Endothelial cell of umbilical vein (primary cell): Measurements from ENCODE around the gene SERPINA5. TPM values are rescaled to one million over a fixed set of nuclear protein-coding genes. Genes with fewer than 3 reads are reported as not detected.

Experiments used
- BruUV-seq: library from RNA; stranded (reverse); fragments of 400-500 nt; replicated peaks from 2 replicates; lab custom pipeline; 2021; lab: Mats Ljungman, UMichigan
- CTCF ChIA-PET: fragments of 300-600, 350-600 bp; sonication (Branson Sonifier 250); formaldehyde crosslinking; loops from one replicate; lab custom pipeline; 2021; ENCODE audit warnings: antibody characterized with exemption, inconsistent platforms; lab: Charles Lee
- POLR2A ChIA-PET: fragments of 300-600, 350-600 bp; sonication (Branson Sonifier 250); formaldehyde crosslinking; loops from one replicate; lab custom pipeline; 2021; ENCODE audit warnings: antibody characterized with exemption, inconsistent platforms; lab: Charles Lee
- DNase-seq: peaks from one replicate; pipeline ENCODE4 v3.0.0-alpha.2; 2011; ENCODE audit warnings: low read depth, low spot score
- FAIRE-seq: peaks from 2 replicates; lab custom pipeline; 2011; peaks lifted over from hg19 to GRCh38; lab: Jason Lieb, UNC
- H2AFZ ChIP-seq: 2 replicates; pipeline ENCODE4 v1.6.0; 2012; ENCODE audit warnings: low read depth, low read length, control low read depth, inconsistent platforms
- H3K27ac ChIP-seq: 2 replicates; pipeline ENCODE4 v1.5.1; 2011; ENCODE audit warnings: low read depth, mild to moderate bottlenecking, control low read depth, low read length, moderate library complexity; ENCODE audit not compliant: insufficient read depth
- H3K27me3 ChIP-seq, 2 experiments: 2 replicates each; pipeline versions ENCODE4 v1.6.0 to v1.6.1; 2011; ENCODE audit warnings: low read length in 2 of 2, mixed read lengths in 1 of 2; ENCODE audit not compliant: control insufficient read depth in 2 of 2, insufficient read depth in 2 of 2
- H3K36me3 ChIP-seq, 2 experiments: 2 replicates in 1 of 2; 3 replicates in 1 of 2; pipeline ENCODE4 v1.5.1; 2011; ENCODE audit warnings: low read length in 2 of 2, mild to moderate bottlenecking in 1 of 2, moderate library complexity in 1 of 2; ENCODE audit not compliant: control insufficient read depth in 2 of 2, insufficient read depth in 2 of 2; ENCODE audit errors: extremely low read depth in 1 of 2
- H3K4me1 ChIP-seq: 3 replicates; pipeline ENCODE4 v1.5.1; 2011; ENCODE audit warnings: mild to moderate bottlenecking, low read length; ENCODE audit not compliant: control insufficient read depth, insufficient read depth; ENCODE audit errors: extremely low read depth
- H3K4me2 ChIP-seq: 2 replicates; pipeline ENCODE4 v1.6.1; 2011; ENCODE audit warnings: low read length, control low read depth, mixed read lengths; ENCODE audit not compliant: insufficient read depth
- H3K4me3 ChIP-seq, 3 experiments: fragments of 200-600 bp in 1 of 3; sonication (generic), shearing (Covaris generic) in 1 of 3; replicated peaks in 1 of 3; 2 replicates each; pipeline ENCODE4 v1.5.1; 2011 to 2016; ENCODE audit warnings: control low read depth in 3 of 3, low read length in 3 of 3, mild to moderate bottlenecking in 2 of 3, inconsistent platforms in 1 of 3, low read depth in 1 of 3, moderate library complexity in 1 of 3; ENCODE audit not compliant: insufficient read depth in 1 of 3
- H3K79me2 ChIP-seq: 2 replicates; pipeline ENCODE4 v1.6.0; 2012; ENCODE audit warnings: low read length, inconsistent platforms; ENCODE audit not compliant: control insufficient read depth, insufficient read depth
- H3K9ac ChIP-seq: replicated peaks from 2 replicates; pipeline ENCODE3; 2011; ENCODE audit warnings: low read length, control low read depth; ENCODE audit not compliant: insufficient read depth; ENCODE audit errors: extremely low read depth
- H3K9me1 ChIP-seq: replicated peaks from 3 replicates; pipeline ENCODE4 v1.6.0; 2011; ENCODE audit warnings: mild to moderate bottlenecking, low read length; ENCODE audit not compliant: control insufficient read depth, insufficient read depth; ENCODE audit errors: extremely low read depth
- H3K9me3 ChIP-seq: replicated peaks from 2 replicates; pipeline ENCODE4 v1.5.1; 2012; ENCODE audit warnings: low read length, inconsistent platforms; ENCODE audit not compliant: control insufficient read depth, insufficient read depth
- H4K20me1 ChIP-seq: replicated peaks from 2 replicates; pipeline ENCODE3; 2011; ENCODE audit warnings: mild to moderate bottlenecking, low read length; ENCODE audit not compliant: control insufficient read depth, insufficient read depth; ENCODE audit errors: extremely low read depth
- EZH2 ChIP-seq: IDR thresholded peaks from 2 replicates; pipeline ENCODE4 v1.6.1; 2012; ENCODE audit warnings: borderline replicate concordance, low read depth, mild to moderate bottlenecking, moderate library complexity, low read length, inconsistent platforms; ENCODE audit not compliant: severe bottlenecking
- FOS ChIP-seq: IDR thresholded peaks from 2 replicates; pipeline ENCODE4 v1.6.1; 2011; ENCODE audit warnings: mild to moderate bottlenecking, low read length, moderate library complexity, borderline replicate concordance; ENCODE audit not compliant: insufficient read depth
- GATA2 ChIP-seq: IDR thresholded peaks from 2 replicates; pipeline ENCODE4 v1.7.0; 2011; ENCODE audit warnings: low read depth, mild to moderate bottlenecking, moderate library complexity, mixed read lengths, low read length; ENCODE audit not compliant: insufficient read length, insufficient read depth
- JUN ChIP-seq: IDR thresholded peaks from 2 replicates; pipeline ENCODE4 v1.6.1; 2011; ENCODE audit warnings: borderline replicate concordance, low read depth; ENCODE audit not compliant: insufficient read length, insufficient read depth
- MYC ChIP-seq: IDR thresholded peaks from one replicate; pipeline ENCODE4 v1.6.1; 2011; ENCODE audit warnings: mild to moderate bottlenecking, low read depth, low read length
- POLR2A ChIP-seq: IDR thresholded peaks from 2 replicates; pipeline ENCODE4 v1.6.1; 2012; ENCODE audit warnings: low read depth, mild to moderate bottlenecking, control low read depth, low read length
- POLR2AphosphoS5 ChIP-seq: IDR thresholded peaks from 2 replicates; pipeline ENCODE4 v1.6.1; 2012; ENCODE audit warnings: low read depth, mild to moderate bottlenecking, control low read depth, low read length, moderate library complexity; ENCODE audit not compliant: insufficient read depth
- dilution Hi-C: fragments of 300-500 bp; cut with MboI; formaldehyde crosslinking; loops from one replicate; pipeline ENCODE4 v1.15.0; 2019; ENCODE audit warnings: low sequenced_read_pairs; ENCODE audit not compliant: extremely low pct_ligation_motif_present
- intact Hi-C: fragments of 100-400 bp; cut with micrococcal nuclease; formaldehyde crosslinking; loops from one replicate; pipeline ENCODE4 v1.10.0; 2022
- polyA plus RNA-seq, 4 experiments: library from polyadenylated mRNA; depleted of rRNA in 3 of 4; stranded (reverse) in 3 of 4; unstranded in 1 of 4; fragments of >200 nt; gene quantifications; 2 replicates each; pipeline versions ENCODE4 v1.2.1 to v1.2.3, GENCODE V29; 2011 to 2012; ENCODE audit warnings: missing spikeins in 1 of 4
- total RNA-seq: library from RNA; stranded (reverse); gene quantifications from 2 replicates; pipeline ENCODE4 v1.2.3, GENCODE V29; 2021
- TF ChIP-seq, protein P1 (sequence below), 2 donors: IDR thresholded peaks; 1 replicate in 1 of 2; 2 replicates in 1 of 2; pipeline ENCODE4 v1.5.1; 2011; ENCODE audit warnings: low read length in 2 of 2, mild to moderate bottlenecking in 2 of 2, moderate library complexity in 2 of 2, control low read depth in 1 of 2, inconsistent platforms in 1 of 2, low read depth in 1 of 2; ENCODE audit not compliant: insufficient read depth in 1 of 2; ENCODE audit errors: extremely low read depth in 1 of 2
- TF ChIP-seq, protein P2 (sequence below): IDR thresholded peaks from 2 replicates; pipeline ENCODE4 v1.6.1; 2011; ENCODE audit not compliant: insufficient read depth, insufficient read length

Gene SERPINA5
- total and polyA plus RNA-seq, 2 donors (not counting 3 experiments of a cell fraction or from before 2014, with no cell fraction given), result 0.12 TPM; not detected in 1

DNA sequence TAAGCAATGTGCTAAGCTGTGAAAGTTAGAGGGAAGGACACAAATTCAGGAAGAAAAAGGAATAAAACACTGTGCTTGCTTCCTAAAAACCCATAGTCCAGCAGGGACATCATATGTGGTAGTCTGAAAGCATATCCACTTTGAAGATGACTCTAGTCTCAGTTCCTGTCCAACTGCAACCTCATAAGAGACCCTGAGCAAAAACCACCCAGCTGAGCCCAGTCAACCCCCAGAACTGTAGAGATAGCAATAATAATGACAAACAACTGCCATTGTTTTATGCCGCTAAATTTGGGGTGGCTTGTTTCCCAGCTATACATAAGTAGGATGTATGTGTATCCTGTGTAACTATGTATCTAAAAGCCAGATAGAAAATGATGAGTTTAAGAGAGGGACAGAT lies 23.9 kb upstream of the SERPINA5 start:
- Histone ChIP-seq H3K79me2 (no peaks in the 10 kb centered on the region), H4K20me1 (no peaks in the 10 kb centered on the region), H2AFZ (no peak overlapping the region), H3K9me3 (no peaks in the 10 kb centered on the region), H3K4me3 (no peak overlapping the region), H3K4me2 (no peak overlapping the region), H3K27ac (no peak overlapping the region), H3K36me3 (no peaks in the 10 kb centered on the region), H3K27me3 (no peaks in the 10 kb centered on the region), H3K9me1 (no peaks in the 10 kb centered on the region), H3K9ac (no peak overlapping the region), H3K4me1 (no peaks in the 10 kb centered on the region)
- BruUV-seq, result no TSS peak
- intact Hi-C loops (no loop called here), dilution Hi-C loops (no loop called here)
- ChIA-PET CTCF (interaction anchor here (1.0 to 1.7 kb wide), 2 partner anchors 8 to 34 kb away, joined by 3 read pairs; no protein-coding TSS in a partner anchor), POLR2A (no interaction called here)
- DNase-seq (no peak), FAIRE-seq (no peak)
- TF ChIP-seq MYC (no peak), EZH2 (no peak), JUN (no peak)

DNA sequence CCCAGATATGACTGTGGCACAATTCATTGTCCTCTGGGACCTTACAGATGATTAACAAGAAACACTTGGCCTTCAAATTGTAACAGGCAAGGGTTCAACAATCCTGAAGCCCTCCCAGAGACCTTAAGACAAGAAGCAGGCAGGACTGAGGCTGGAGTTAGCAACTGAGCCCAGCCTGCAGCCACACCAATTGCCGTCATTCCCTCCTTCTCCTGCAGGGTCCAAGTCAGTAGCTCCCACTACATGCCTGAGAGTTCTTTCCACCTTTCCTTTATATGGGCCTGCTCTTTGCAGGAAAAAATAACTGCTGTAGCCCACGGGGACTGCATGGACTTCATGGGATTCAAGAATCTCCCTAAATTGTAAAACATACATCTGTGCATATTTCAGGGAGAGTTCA lies 22.4 kb upstream of the SERPINA5 start:
- Histone ChIP-seq H3K27me3 (no peaks in the 10 kb centered on the region), H3K4me2 (no peak overlapping the region), H3K9me3 (no peaks in the 10 kb centered on the region), H3K27ac (no peak overlapping the region), H4K20me1 (no peaks in the 10 kb centered on the region), H3K9ac (no peak overlapping the region), H3K4me3 (no peak overlapping the region), H3K4me1 (no peaks in the 10 kb centered on the region), H2AFZ (no peak overlapping the region), H3K36me3 (no peaks in the 10 kb centered on the region), H3K79me2 (no peaks in the 10 kb centered on the region), H3K9me1 (no peaks in the 10 kb centered on the region)
- ChIA-PET CTCF (no interaction called here), POLR2A (no interaction called here)
- DNase-seq (no peak), FAIRE-seq (no peak)
- TF ChIP-seq POLR2A, result no peak
- TF ChIP-seq, protein P1, sequence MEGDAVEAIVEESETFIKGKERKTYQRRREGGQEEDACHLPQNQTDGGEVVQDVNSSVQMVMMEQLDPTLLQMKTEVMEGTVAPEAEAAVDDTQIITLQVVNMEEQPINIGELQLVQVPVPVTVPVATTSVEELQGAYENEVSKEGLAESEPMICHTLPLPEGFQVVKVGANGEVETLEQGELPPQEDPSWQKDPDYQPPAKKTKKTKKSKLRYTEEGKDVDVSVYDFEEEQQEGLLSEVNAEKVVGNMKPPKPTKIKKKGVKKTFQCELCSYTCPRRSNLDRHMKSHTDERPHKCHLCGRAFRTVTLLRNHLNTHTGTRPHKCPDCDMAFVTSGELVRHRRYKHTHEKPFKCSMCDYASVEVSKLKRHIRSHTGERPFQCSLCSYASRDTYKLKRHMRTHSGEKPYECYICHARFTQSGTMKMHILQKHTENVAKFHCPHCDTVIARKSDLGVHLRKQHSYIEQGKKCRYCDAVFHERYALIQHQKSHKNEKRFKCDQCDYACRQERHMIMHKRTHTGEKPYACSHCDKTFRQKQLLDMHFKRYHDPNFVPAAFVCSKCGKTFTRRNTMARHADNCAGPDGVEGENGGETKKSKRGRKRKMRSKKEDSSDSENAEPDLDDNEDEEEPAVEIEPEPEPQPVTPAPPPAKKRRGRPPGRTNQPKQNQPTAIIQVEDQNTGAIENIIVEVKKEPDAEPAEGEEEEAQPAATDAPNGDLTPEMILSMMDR (IDR thresholded peaks at IDR 0.05; ENCODE audit: extremely low read depth in 1 of 2, insufficient read depth in 1 of 2, low read depth in 1 of 2, low read length in 2 of 2), result no peak
- no peak for TF ChIP-seq FOS
- no peak for TF ChIP-seq POLR2AphosphoS5
- no peak for TF ChIP-seq GATA2
- no peak for TF ChIP-seq EZH2
- TF ChIP-seq, protein P2, sequence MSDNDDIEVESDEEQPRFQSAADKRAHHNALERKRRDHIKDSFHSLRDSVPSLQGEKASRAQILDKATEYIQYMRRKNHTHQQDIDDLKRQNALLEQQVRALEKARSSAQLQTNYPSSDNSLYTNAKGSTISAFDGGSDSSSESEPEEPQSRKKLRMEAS, result no peak
- no peak for TF ChIP-seq JUN
- no TSS peak for BruUV-seq
- dilution Hi-C loops (no loop called here), intact Hi-C loops (no loop called here)
